Esophagus squamous epithelium (tissue), 4 donors: Measurements from ENCODE around the gene LIPH.
"Not testable (repeated sequence)": the region's sequence is repeated elsewhere in the genome, so short reads cannot be mapped to it uniquely, and the experiment has no call there.

Source experiments
- CTCF ChIP-seq, 6 experiments: fragments of 450-650 bp in 4 of 6; fragments of 200-600 bp in 2 of 6; sonication (generic) in 2 of 6; IDR thresholded peaks; one replicate each; pipeline ENCODE4 v1.5.1; 2016 to 2019; ENCODE audit warnings: antibody characterized with exemption in 6 of 6, mild to moderate bottlenecking in 4 of 6, moderate library complexity in 4 of 6
- POLR2A ChIP-seq, 4 donors: fragments of 450-650 bp; IDR thresholded peaks; one replicate each; pipeline ENCODE4 v1.6.1; 2017; ENCODE audit warnings: antibody characterized with exemption in 4 of 4, mild to moderate bottlenecking in 4 of 4, moderate library complexity in 3 of 4

DNA sequence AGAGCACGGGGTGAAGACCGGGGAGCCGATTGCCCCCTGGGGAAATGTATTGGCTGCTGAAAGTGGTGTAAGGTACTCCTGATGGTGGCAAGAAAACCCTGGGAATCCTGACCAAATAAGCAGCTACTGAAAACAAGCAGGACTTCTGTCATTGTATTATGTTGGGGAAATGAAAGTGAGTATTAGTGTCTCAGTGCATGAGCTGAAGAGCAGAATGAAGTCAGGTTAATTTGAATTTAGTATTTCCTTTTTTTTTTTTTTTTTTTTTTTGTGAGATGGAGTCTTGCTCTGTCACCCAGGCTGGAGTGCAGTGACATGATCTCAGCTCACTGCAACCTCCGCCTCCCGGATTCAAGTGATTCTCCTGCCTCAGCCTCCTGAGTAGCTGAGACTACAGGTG is 86.3 kb downstream of the LIPH start:
- TF ChIP-seq CTCF, POLR2A (IDR thresholded peaks at IDR 0.05): not testable (repeated sequence)
